Right renal pelvis (tissue), 4 donors: ENCODE data around the gene DUSP9. TPM values are rescaled to one million over a fixed set of nuclear protein-coding genes. Genes with fewer than 3 reads are reported as not detected.

ENCODE experiments used
- DNase-seq, 4 donors: peaks; one replicate each; pipeline ENCODE4 v3.0.0-alpha.2; 2013; ENCODE audit warnings: low read depth in 4 of 4, low spot score in 3 of 4, missing footprints in 1 of 4
- polyA plus RNA-seq, 4 donors: library from polyadenylated mRNA; unstranded; fragments of 120-200 nt; gene quantifications; one replicate each; pipeline ENCODE4 v1.2.1, GENCODE V29; 2013; ENCODE audit not compliant: insufficient read length in 4 of 4

DUSP9 gene
- polyA plus RNA-seq, 4 donors: 46.7 to 74.3 (median 49.1) TPM

GRCh38 chrX:153635388-153635787, 11.6 kb upstream of the DUSP9 start:
- DNase-seq: no peak

GRCh38 chrX:153635788-153636668, 11.0 kb upstream of the DUSP9 start:
- no peak for DNase-seq

GRCh38 chrX:153636716-153637115, 10.3 kb upstream of the DUSP9 start:
- no peak for DNase-seq

GRCh38 chrX:153637121-153638040, 9.6 kb upstream of the DUSP9 start:
- no peak for DNase-seq

GRCh38 chrX:153638041-153638371, 9.0 kb upstream of the DUSP9 start:
- DNase-seq: no peak

GRCh38 chrX:153638436-153639176, 8.4 kb upstream of the DUSP9 start:
- no peak for DNase-seq

GRCh38 chrX:153639177-153640044, 7.6 kb upstream of the DUSP9 start:
- DNase-seq: no peak

GRCh38 chrX:153640045-153640686, 6.8 kb upstream of the DUSP9 start:
- no peak for DNase-seq

GRCh38 chrX:153640736-153641575, 6.0 kb upstream of the DUSP9 start:
- no peak for DNase-seq

- no peak for DNase-seq
Observed at GRCh38 chrX:153641627-153642026, 5.4 kb upstream of the DUSP9 start.

GRCh38 chrX:153642051-153642654, 4.8 kb upstream of the DUSP9 start:
- DNase-seq: no peak

- no peak for DNase-seq
Observed at GRCh38 chrX:153642655-153643430, 4.2 kb upstream of the DUSP9 start.

- no peak for DNase-seq
Observed at GRCh38 chrX:153643431-153644351, 3.3 kb upstream of the DUSP9 start.

- no peak for DNase-seq
Observed at GRCh38 chrX:153644356-153645125, 2.5 kb upstream of the DUSP9 start.

GRCh38 chrX:153645151-153645550, 1.9 kb upstream of the DUSP9 start:
- DNase-seq: no peak
